Measurements from ENCODE around the gene TTC16.
"Not testable (repeated sequence)": the region's sequence is repeated elsewhere in the genome, so short reads cannot be mapped to it uniquely, and the experiment has no call there.

Gene TTC16

GRCh38 chr9:127742435-127743088, 26.7 kb downstream of the TTC16 start:
- DNase-seq (ENCODE audit: low spot score), result peak; percentile 89

DNA sequence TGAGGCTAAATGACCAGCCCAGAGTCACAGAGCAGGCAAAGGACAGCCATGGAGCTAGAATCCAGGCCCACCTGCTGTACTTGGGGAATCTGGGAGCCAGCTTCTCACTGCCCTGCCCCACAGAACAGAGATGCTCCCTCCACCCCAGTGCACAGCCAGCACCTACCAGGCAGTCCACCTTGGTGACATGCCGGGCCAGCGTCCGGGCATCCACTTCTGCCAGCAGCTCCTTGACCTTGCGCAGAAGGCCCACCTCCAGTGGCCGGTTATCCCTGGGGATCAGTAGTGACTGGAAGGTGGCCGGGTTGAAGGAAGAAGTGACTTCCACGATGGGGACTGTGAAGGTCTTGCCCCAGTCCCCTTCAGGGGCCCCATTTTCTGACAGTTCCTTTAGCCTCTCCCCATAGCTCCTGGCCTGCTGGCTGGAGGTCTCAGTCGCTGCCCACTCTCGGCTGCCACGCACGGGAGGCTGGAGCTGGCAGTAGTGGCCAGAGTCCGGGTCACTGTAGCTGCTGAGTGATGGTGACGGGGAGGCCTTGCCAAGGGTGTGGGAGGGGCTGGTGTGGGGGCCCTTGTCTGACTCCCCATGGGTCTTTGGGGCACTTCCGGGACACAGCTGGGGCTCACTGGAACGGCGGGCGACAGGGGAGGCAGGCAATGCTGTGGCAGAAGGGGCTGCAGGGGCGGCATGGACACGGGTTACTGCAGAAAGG, 28.7 kb downstream of the TTC16 start:
- no peak for DNase-seq (ENCODE audit: low spot score)

DNA sequence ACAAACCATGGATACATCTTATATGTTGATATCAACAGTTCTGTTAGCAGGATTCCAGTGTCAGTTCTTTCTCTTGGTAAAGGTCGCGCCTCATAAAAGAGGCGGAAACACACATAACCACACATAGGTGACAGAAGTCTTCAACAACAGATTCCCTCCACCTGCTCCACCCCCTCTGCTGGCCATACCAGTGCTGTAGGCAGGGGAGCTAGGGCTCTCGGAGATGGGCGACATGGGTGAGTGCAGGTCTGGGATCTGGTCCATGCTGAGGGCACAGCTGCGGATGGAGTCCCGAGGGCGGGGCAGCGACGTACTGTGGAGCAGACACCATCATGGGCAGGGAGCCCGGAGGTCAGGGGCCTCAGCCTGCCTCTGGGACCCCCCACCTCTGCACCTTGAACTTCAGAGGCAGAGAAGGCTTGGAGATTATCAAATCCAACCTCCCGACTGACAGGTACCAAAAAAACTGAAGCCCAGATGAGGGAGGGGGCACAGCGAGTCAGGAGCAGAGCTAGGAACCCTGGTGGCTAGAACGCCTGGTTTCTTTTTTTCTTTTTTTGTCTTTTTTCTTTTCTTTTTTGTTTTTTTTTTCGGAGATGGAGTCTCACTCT, 31.2 kb downstream of the TTC16 start:
- DNase-seq (ENCODE audit: low spot score), result no peak

GRCh38 chr9:127749090-127749787, 33.4 kb downstream of the TTC16 start:
- no peak for DNase-seq (ENCODE audit: low spot score)

GRCh38 chr9:127751269-127752054, 35.6 kb downstream of the TTC16 start:
- no peak for DNase-seq (ENCODE audit: low spot score)

DNA sequence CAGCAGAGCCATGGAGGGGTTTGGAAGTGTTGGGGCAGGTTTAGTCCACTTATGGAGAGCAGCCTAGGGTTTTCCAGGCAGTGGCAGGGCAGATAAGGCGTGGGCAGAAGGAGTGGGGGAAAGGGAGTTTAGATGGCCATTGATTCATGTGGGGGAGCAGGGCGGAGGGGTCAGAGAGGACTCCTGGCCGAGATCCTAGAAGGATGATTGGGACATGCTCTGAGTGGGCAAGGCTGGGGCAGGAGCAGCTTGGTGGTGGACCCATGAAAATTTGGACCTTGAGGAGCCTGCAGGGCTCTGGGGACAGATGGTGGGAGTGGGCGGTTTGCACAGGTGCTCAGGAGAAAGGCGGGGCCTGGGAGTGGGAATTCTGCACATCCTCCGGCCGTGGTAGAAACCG, 37.3 kb downstream of the TTC16 start:
- DNase-seq (ENCODE audit: low spot score), result no peak

DNA sequence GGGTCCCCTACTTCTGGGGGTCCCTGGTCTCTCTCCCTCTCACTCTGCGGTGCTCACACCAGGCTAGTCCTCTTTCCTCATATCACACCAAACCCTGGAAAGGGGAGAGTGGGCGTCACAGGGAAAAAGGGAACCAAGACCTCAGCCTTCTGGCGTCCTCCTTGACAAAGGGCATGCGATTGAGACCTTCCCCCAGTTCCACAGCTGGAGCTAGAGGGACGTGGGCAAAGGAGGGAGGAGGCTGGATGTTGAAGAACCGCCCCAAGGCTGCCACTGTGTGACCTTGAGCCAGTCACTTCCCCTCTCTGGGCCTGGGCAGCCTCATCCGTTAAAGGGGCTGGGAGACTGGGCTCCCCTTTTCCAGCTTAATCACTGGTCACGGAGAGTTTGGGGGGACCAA, 37.7 kb downstream of the TTC16 start:
- no peak for DNase-seq (ENCODE audit: low spot score)

GRCh38 chr9:127754099-127755060, 38.5 kb downstream of the TTC16 start:
- peak; percentile 81 for DNase-seq (ENCODE audit: low spot score)

GRCh38 chr9:127755061-127756060, 39.5 kb downstream of the TTC16 start:
- peak; percentile 68 for DNase-seq (ENCODE audit: low spot score)

DNA sequence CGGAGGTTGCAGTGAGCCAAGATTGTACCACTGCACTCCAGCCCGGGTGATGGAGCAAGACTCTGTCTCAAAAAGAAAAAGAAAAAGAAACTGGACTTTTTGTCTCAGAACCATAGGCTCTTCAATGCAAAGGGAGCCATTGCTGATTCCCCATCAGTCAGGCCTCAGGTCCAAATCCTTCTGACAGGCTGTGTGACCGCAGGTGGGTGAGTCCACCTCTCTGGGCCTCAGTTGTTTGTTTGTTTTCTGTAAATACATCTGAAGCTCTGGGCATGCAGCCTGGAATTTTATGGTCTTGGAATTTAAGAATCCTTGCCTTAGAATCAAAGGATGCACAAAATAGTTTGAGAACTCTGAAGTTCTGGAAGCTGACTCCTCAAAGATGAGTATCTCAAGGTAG, 40.4 kb downstream of the TTC16 start:
- no peak for DNase-seq (ENCODE audit: low spot score)

GRCh38 chr9:127756776-127757175, 40.9 kb downstream of the TTC16 start:
- not testable (repeated sequence) for DNase-seq (ENCODE audit: low spot score)

GRCh38 chr9:127758843-127759242, 43.0 kb downstream of the TTC16 start:
- no peak for DNase-seq (ENCODE audit: low spot score)

DNA sequence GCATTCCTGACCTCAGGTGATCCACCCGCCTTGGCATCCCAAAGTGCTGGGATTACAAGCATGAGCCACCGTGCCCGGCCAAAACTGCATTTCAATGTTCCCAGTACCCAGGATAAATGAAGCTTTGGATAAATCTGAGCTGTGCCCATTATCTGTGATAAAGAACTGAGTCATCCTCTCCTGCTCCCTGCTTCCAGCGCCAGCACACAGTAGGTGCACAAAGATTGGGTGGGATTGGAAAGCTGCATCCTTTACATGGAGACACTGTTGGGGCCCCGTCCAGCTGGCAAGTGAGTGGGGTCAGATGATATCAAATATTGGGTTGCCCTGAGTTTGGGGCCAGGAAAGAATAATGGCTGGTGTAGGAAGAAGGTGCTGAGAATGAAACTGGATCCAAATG, 45.2 kb downstream of the TTC16 start:
- no peak for DNase-seq (ENCODE audit: low spot score)

DNA sequence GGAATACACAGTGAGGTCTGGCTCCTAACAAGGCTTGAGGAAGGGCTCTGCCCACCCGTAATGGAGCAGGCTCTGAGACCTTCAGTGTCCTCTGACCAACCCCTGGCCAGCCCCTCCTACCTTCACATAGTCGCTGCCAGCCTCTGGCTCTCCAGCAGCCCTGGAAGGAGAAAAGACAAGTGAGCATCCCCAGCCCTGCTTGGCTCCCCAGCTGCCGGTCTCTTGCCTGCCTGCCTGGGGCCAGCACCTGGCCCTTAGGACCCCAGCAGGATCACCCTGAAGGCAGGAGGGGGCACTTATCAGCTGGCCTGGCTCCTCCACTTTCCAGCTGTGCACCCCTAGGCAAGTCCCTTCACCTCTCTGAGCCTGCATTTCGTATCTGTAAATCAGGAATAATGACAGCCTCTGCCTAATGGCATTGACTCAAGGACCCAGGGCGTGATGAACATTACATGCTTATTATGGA, 45.6 kb downstream of the TTC16 start:
- DNase-seq (ENCODE audit: low spot score), result peak; percentile 70

DNA sequence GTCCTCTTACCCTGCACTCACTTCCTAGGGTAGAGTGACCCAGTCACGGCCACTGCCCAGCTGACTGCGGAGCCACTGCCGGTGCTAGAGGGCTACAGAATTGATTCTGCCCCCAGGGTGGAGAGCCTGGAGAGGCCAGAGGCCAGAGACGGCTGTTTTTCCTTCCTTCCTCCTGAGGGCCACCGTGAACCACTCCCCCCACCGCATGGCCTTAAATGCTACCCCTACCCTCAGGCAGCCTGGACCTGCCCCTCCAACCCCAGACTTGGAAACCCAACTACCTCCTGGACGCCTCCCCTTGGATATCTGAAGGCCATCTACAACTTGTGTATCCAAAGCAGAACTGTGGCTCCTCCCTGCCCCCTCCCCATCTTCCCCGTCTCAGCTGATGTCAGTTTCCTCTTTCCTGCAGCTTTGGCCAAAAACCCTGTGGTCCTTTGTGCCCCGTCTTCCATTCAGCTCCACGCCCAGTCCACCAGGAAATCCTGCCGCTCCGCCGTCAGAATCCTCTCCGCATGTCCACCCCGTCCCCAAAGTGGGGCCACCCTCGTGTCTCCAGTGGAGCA, 46.3 kb downstream of the TTC16 start:
- DNase-seq (ENCODE audit: low spot score), result no peak

DNA sequence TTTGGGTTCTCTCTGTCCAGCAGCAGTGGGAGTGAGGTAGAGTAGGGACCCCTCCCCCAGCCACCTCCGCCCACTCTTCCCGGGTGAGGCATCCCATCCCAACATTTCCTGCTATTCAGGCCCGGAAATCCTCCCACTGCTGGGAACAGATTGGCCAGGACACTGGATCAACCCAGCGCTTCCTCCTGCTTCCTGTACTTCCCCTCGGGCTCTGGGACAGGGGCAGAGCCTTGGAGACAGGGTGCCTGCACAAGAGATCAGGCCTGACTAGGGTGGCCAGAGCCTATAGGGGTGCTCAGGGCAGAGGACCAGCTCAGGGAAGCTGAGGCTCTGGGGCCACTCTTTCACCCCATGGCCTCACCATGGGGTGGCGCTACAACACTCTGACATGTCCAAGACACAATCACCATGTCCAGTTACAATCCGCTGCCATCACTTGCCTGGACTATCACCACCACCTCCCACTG, 48.1 kb downstream of the TTC16 start:
- no peak for DNase-seq (ENCODE audit: low spot score)

GRCh38 chr9:127765418-127765817, 49.5 kb downstream of the TTC16 start:
- DNase-seq (ENCODE audit: low spot score), result no peak

- DNase-seq (ENCODE audit: low spot score), result no peak
Measured at GRCh38 chr9:127767410-127767809, 51.5 kb downstream of the TTC16 start.

Data from SK-N-DZ (cell line).